Caco-2 (cell line): ENCODE measurements around the gene LEKR1. TPM values are rescaled to one million over a fixed set of nuclear protein-coding genes. Genes with fewer than 3 reads are reported as not detected.

Experiments used
- BruUV-seq: library from RNA; stranded (reverse); fragments of 400-500 nt; replicated peaks from 2 replicates; lab custom pipeline; 2021; lab: Mats Ljungman, UMichigan
- CTCF ChIA-PET: fragments of 300-600 bp; sonication (Branson Sonifier 250); formaldehyde crosslinking; loops from one replicate; lab custom pipeline; 2022; ENCODE audit warnings: antibody characterized with exemption; lab: Charles Lee
- POLR2A ChIA-PET: fragments of 300-600 bp; sonication (Branson Sonifier 250); formaldehyde crosslinking; loops from one replicate; lab custom pipeline; 2022; ENCODE audit warnings: antibody characterized with exemption; lab: Charles Lee
- DNase-seq, 2 experiments: peaks; one replicate each; pipeline versions ENCODE4 v3.0.0 to v3.0.0-alpha.2; 2020 to 2022
- H3K27me3 ChIP-seq: replicated peaks from 2 replicates; pipeline ENCODE4 v1.6.0; 2011; ENCODE audit warnings: low read length; ENCODE audit not compliant: control insufficient read depth, insufficient read depth
- H3K36me3 ChIP-seq: 2 replicates; pipeline ENCODE4 v1.5.1; 2011; ENCODE audit warnings: low read length; ENCODE audit not compliant: control insufficient read depth, insufficient read depth
- H3K4me1 ChIP-seq: fragments of 250-450 bp; sonication (Bioruptor Pico); 2 replicates; pipeline ENCODE4 v1.5.1; 2020; ENCODE audit warnings: mild to moderate bottlenecking
- H3K4me3 ChIP-seq: 2 replicates; pipeline ENCODE4 v1.5.1; 2011; ENCODE audit warnings: low read depth, mild to moderate bottlenecking, control low read depth, low read length
- H3K9me3 ChIP-seq: fragments of 250-450 bp; sonication (Bioruptor Pico); 2 replicates; pipeline ENCODE4 v1.5.1; 2020; ENCODE audit warnings: mild to moderate bottlenecking, moderate library complexity
- H3K27ac Mint-ChIP-seq: one replicate; pipeline ENCODE4 v1.8.0; 2022; ENCODE audit warnings: mixed read lengths; ENCODE audit not compliant: unreplicated experiment
- H3K27me3 Mint-ChIP-seq: one replicate; pipeline ENCODE4 v1.8.0; 2022; ENCODE audit warnings: mixed read lengths; ENCODE audit not compliant: insufficient read depth, unreplicated experiment
- H3K36me3 Mint-ChIP-seq: one replicate; pipeline ENCODE4 v1.8.0; 2022; ENCODE audit warnings: mild to moderate bottlenecking, mixed read lengths; ENCODE audit not compliant: insufficient read depth, unreplicated experiment
- H3K4me1 Mint-ChIP-seq: one replicate; pipeline ENCODE4 v1.8.0; 2022; ENCODE audit warnings: low read depth, mixed read lengths; ENCODE audit not compliant: unreplicated experiment
- H3K4me3 Mint-ChIP-seq: one replicate; pipeline ENCODE4 v1.8.0; 2022; ENCODE audit warnings: mild to moderate bottlenecking, moderate library complexity, mixed read lengths; ENCODE audit not compliant: unreplicated experiment
- H3K9me3 Mint-ChIP-seq: one replicate; pipeline ENCODE4 v1.8.0; 2022; ENCODE audit warnings: mixed read lengths; ENCODE audit not compliant: unreplicated experiment
- intact Hi-C: fragments of 100-400 bp; cut with micrococcal nuclease; formaldehyde crosslinking; loops from one replicate; pipeline ENCODE4 v1.10.0; 2022; ENCODE audit not compliant: unreplicated experiment
- total RNA-seq: library from RNA; stranded (reverse); gene quantifications from 2 replicates; pipeline ENCODE4 v1.2.3, GENCODE V29; 2022
- TF ChIP-seq, protein P1 (sequence below), 2 experiments: fragments of 200-600 bp in 1 of 2; IDR thresholded peaks; 1 replicate in 1 of 2; 2 replicates in 1 of 2; pipeline versions ENCODE4 v1.5.1 to v1.8.0; 2011 to 2022; ENCODE audit warnings: antibody characterized with exemption in 1 of 2, control low read depth in 1 of 2, inconsistent platforms in 1 of 2, low read depth in 1 of 2, low read length in 1 of 2, mild to moderate bottlenecking in 1 of 2, moderate library complexity in 1 of 2; ENCODE audit not compliant: insufficient read depth in 1 of 2, severe bottlenecking in 1 of 2, unreplicated experiment in 1 of 2

LEKR1 gene
- total RNA-seq, 1 experiment from 2014 or later, result 1.6 TPM

GRCh38 chr3:156812521-156813335 is 13.4 kb upstream of the LEKR1 start:
- no peaks in the 10 kb centered on the region for H3K9me3 Mint-ChIP-seq
- Histone ChIP-seq H3K9me3 (no peaks in the 10 kb centered on the region), H3K4me3 (no peak overlapping the region), H3K27me3 (no peaks in the 10 kb centered on the region), H3K4me1 (peaks cover 35% of the 10 kb centered on the region), H3K36me3 (no peaks in the 10 kb centered on the region)
- H3K4me3 Mint-ChIP-seq, result no peak overlapping the region
- DNase-seq, result peak; percentile 53 to 64
- no TSS peak for BruUV-seq
- TF ChIP-seq, protein P1, sequence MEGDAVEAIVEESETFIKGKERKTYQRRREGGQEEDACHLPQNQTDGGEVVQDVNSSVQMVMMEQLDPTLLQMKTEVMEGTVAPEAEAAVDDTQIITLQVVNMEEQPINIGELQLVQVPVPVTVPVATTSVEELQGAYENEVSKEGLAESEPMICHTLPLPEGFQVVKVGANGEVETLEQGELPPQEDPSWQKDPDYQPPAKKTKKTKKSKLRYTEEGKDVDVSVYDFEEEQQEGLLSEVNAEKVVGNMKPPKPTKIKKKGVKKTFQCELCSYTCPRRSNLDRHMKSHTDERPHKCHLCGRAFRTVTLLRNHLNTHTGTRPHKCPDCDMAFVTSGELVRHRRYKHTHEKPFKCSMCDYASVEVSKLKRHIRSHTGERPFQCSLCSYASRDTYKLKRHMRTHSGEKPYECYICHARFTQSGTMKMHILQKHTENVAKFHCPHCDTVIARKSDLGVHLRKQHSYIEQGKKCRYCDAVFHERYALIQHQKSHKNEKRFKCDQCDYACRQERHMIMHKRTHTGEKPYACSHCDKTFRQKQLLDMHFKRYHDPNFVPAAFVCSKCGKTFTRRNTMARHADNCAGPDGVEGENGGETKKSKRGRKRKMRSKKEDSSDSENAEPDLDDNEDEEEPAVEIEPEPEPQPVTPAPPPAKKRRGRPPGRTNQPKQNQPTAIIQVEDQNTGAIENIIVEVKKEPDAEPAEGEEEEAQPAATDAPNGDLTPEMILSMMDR (IDR thresholded peaks at IDR 0.05; ENCODE audit: insufficient read depth in 1 of 2, low read depth in 1 of 2, low read length in 1 of 2, severe bottlenecking in 1 of 2, unreplicated experiment in 1 of 2), result no peak
- intact Hi-C loops, result no loop called here
- H3K36me3 Mint-ChIP-seq, result peaks cover 20% of the 10 kb centered on the region
- no peaks in the 10 kb centered on the region for H3K27me3 Mint-ChIP-seq
- ChIA-PET POLR2A (interaction anchor here (1.3 kb wide), 1 partner anchor 276 kb away, joined by 3 read pairs; no protein-coding TSS in a partner anchor), CTCF (interaction anchor here (1.1 kb wide), 1 partner anchor 324 kb away, joined by 5 read pairs; no protein-coding TSS in a partner anchor)
- peaks cover 20% of the 10 kb centered on the region for H3K4me1 Mint-ChIP-seq
- H3K27ac Mint-ChIP-seq, result peak overlapping the region; percentile 35

- no peaks in the 10 kb centered on the region for H3K27me3 Mint-ChIP-seq
- no peaks in the 10 kb centered on the region for H3K9me3 Mint-ChIP-seq
- intact Hi-C loops, result no loop called here
- CTCF ChIA-PET, result no interaction called here
- H3K27ac Mint-ChIP-seq, result no peak overlapping the region
- Histone ChIP-seq H3K4me1 (peaks cover 51% of the 10 kb centered on the region), H3K27me3 (no peaks in the 10 kb centered on the region), H3K36me3 (no peaks in the 10 kb centered on the region), H3K9me3 (no peaks in the 10 kb centered on the region), H3K4me3 (no peak overlapping the region)
- peaks cover 21% of the 10 kb centered on the region for H3K4me1 Mint-ChIP-seq
- no TSS peak for BruUV-seq
- POLR2A ChIA-PET, result no interaction called here
- peaks cover 20% of the 10 kb centered on the region for H3K36me3 Mint-ChIP-seq
- DNase-seq, result no peak
- TF ChIP-seq, protein P1 (IDR thresholded peaks at IDR 0.05; ENCODE audit: insufficient read depth in 1 of 2, low read depth in 1 of 2, low read length in 1 of 2, severe bottlenecking in 1 of 2, unreplicated experiment in 1 of 2), result no peak
- no peak overlapping the region for H3K4me3 Mint-ChIP-seq
Measured at GRCh38 chr3:156814295-156814694, 11.9 kb upstream of the LEKR1 start.

DNA sequence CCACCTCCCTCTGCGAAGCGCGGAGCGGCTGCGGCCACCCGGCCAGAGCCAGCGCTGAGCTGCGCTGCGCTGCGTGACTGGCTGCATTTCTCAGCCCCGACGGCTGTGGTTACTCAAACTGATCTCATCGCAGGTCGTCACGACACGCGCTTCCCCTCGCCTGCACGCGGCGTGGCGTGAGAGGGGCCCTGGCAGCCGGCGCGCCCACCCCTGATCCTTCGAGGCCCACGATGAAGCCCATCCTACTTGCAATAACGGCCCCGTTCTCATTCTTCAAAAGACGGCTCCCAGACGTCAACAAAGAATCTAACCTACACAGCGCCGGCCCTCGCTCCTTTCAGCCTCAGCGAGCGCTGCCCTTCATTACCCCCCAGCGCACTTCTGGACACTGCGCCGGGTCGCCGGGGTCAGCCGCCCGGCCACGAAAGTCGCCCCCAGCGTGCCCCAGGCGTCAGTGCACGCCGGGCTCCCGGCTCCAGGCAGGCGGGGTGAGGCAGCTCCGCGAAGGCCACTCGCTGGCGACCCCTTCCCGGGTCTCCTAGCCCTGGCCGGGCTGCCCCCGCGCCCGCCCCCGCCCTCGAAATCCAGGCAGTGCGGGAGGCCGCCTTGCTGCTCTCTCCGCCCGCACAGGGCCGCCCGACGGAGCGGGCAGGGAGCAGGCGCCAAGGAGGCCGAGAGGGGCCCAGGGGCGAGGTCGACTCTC is 9.9 kb upstream of the LEKR1 start:
- H3K27me3 Mint-ChIP-seq, result no peaks in the 10 kb centered on the region
- intact Hi-C loops, result loop anchor here (2.0 to 5.0 kb wide), 3 partner anchors 97 to 279 kb away; no protein-coding TSS in a partner anchor
- BruUV-seq, result no TSS peak

More for the DNA sequence above, 9.9 kb upstream of the LEKR1 start:
- CTCF ChIA-PET, result no interaction called here
- no peaks in the 10 kb centered on the region for H3K36me3 ChIP-seq
- Mint-ChIP-seq H3K36me3 (peaks cover 11% of the 10 kb centered on the region), H3K9me3 (no peaks in the 10 kb centered on the region), H3K4me1 (peaks cover 14% of the 10 kb centered on the region), H3K4me3 (peak overlapping the region; percentile 90), H3K27ac (peak overlapping the region; percentile 91)
- peak; percentile 58 to 76 for DNase-seq
- peak overlapping the region; percentile 84 for H3K4me3 ChIP-seq
- TF ChIP-seq, protein P1 (IDR thresholded peaks at IDR 0.05; ENCODE audit: insufficient read depth in 1 of 2, low read depth in 1 of 2, low read length in 1 of 2, severe bottlenecking in 1 of 2, unreplicated experiment in 1 of 2), result peak in 1 of 2 experiments; percentile 19
- POLR2A ChIA-PET, result interaction anchor here (2.3 kb wide), 1 partner anchor 273 kb away, joined by 10 read pairs; no protein-coding TSS in a partner anchor
- no peaks in the 10 kb centered on the region for H3K9me3 ChIP-seq
- H3K4me1 ChIP-seq, result peaks cover 51% of the 10 kb centered on the region
- no peaks in the 10 kb centered on the region for H3K27me3 ChIP-seq
